Measurements from ENCODE around the gene NAV2. TPM values are rescaled to one million over a fixed set of nuclear protein-coding genes. Genes with fewer than 3 reads are reported as not detected.

Gene NAV2
- polyA plus RNA-seq, 3 donors, result not detected

DNA sequence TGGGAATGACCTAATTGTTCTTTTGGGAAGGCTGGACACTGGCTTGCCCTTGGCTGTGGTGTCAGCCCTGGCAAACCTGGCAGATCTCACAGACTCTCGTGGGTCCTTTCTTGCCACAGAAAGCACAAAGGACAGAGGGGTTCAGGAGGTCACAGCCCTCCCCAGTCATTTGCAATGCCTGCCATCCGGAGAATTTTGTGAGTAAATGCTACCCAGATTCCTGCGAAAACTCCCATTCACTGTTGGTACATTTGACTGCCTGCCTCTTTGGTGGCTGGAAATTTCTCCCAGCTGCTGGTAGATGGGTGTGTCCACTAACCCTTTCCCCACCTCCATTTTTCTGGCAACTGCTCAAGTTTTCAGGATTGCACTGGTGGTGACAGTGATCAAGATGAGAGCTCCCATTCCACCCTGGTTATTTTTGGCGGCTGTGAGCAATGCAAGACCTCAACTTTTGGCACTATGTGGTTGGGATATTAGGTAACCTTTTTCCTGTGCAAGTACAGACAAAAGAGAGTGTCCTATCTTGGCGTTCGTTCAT lies 155.7 kb downstream of the NAV2 start:
- Histone ChIP-seq H3K4me2 (replicated peaks; ENCODE audit: extremely low read depth, low read length, poor library complexity, severe bottlenecking) (no peak overlapping the region), H3K79me2 (ENCODE audit: insufficient read depth, low read length) (no peaks in the 10 kb centered on the region)
- no peaks in the 10 kb centered on the region for H3K36me3 Mint-ChIP-seq

DNA sequence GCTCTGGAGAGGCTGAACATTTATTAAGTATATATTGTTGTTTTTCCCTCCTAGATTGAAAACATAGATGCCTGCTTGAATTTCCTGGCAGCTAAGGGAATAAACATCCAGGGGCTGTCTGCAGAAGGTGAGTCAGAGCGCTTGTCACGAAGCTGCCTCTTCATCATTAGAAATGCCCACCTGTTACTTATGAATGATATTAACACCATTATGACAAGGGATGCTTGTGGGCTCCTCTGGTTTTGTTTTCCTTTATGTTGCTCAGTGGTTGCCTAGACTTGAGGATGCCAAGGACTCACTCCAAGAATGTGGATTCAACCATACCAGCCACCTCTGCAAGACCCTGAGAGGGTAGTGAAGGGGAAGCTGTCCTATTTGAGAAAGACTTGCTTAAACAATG lies 156.2 kb downstream of the NAV2 start:
- Histone ChIP-seq H3K36me3 (replicated peaks in 1 of 2; ENCODE audit: control insufficient read depth in 1 of 2, insufficient read depth in 2 of 2, low read length in 2 of 2) (no peaks in the 10 kb centered on the region), H3K9ac (ENCODE audit: insufficient read depth, low read length, poor library complexity, severe bottlenecking) (no peak overlapping the region), H4K20me1 (ENCODE audit: insufficient read depth, low read length) (no peaks in the 10 kb centered on the region), H3K4me2 (replicated peaks; ENCODE audit: extremely low read depth, low read length, poor library complexity, severe bottlenecking) (no peak overlapping the region), H3K4me1 (ENCODE audit: control insufficient read depth in 1 of 2, insufficient read depth in 2 of 2, low read length in 2 of 2) (no peaks in the 10 kb centered on the region), H3K79me2 (ENCODE audit: insufficient read depth, low read length) (no peaks in the 10 kb centered on the region), H3K27me3 (ENCODE audit: control insufficient read depth in 2 of 2, insufficient read depth in 2 of 2, low read length in 2 of 2) (no peaks in the 10 kb centered on the region), H3K9me3 (replicated peaks in 1 of 2; ENCODE audit: control insufficient read depth in 1 of 2, insufficient read depth in 1 of 2, low read length in 2 of 2) (no peaks in the 10 kb centered on the region), H3K27ac (ENCODE audit: low read depth in 1 of 2, low read length in 2 of 2) (no peak overlapping the region), H3K4me3 (replicated peaks in 1 of 3; ENCODE audit: low read depth in 2 of 3, low read length in 3 of 3) (no peak overlapping the region), H2AFZ (ENCODE audit: insufficient read depth, low read depth, low read length, poor library complexity, severe bottlenecking) (no peak overlapping the region)
- Mint-ChIP-seq H3K27me3 (ENCODE audit: low read depth in 3 of 3) (peaks cover 0 to 2% (median 2%) of the 10 kb centered on the region in 3 donors), H3K27ac (no peak overlapping the region), H3K4me3 (no peak overlapping the region), H3K36me3 (no peaks in the 10 kb centered on the region), H3K4me1 (no peaks in the 10 kb centered on the region), H3K9me3 (no peaks in the 10 kb centered on the region)
- intact Hi-C loops (cut with micrococcal nuclease), result no loop called here
- TF ChIP-seq, protein P1, sequence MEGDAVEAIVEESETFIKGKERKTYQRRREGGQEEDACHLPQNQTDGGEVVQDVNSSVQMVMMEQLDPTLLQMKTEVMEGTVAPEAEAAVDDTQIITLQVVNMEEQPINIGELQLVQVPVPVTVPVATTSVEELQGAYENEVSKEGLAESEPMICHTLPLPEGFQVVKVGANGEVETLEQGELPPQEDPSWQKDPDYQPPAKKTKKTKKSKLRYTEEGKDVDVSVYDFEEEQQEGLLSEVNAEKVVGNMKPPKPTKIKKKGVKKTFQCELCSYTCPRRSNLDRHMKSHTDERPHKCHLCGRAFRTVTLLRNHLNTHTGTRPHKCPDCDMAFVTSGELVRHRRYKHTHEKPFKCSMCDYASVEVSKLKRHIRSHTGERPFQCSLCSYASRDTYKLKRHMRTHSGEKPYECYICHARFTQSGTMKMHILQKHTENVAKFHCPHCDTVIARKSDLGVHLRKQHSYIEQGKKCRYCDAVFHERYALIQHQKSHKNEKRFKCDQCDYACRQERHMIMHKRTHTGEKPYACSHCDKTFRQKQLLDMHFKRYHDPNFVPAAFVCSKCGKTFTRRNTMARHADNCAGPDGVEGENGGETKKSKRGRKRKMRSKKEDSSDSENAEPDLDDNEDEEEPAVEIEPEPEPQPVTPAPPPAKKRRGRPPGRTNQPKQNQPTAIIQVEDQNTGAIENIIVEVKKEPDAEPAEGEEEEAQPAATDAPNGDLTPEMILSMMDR (IDR thresholded peaks at IDR 0.05), result no peak
- WGBS (ENCODE audit: insufficient coverage), result no CpG with 5 or more reads among the region's 2 CpGs
- no peak for DNase-seq

More for the DNA sequence above, 155.7 kb downstream of the NAV2 start:
- H3K4me3 Mint-ChIP-seq, result no peak overlapping the region
- Histone ChIP-seq H3K9ac (ENCODE audit: insufficient read depth, low read length, poor library complexity, severe bottlenecking) (no peak overlapping the region), H3K27me3 (ENCODE audit: control insufficient read depth in 2 of 2, insufficient read depth in 2 of 2, low read length in 2 of 2) (no peaks in the 10 kb centered on the region), H2AFZ (ENCODE audit: insufficient read depth, low read depth, low read length, poor library complexity, severe bottlenecking) (no peak overlapping the region), H3K9me3 (replicated peaks in 1 of 2; ENCODE audit: control insufficient read depth in 1 of 2, insufficient read depth in 1 of 2, low read length in 2 of 2) (no peaks in the 10 kb centered on the region), H3K27ac (ENCODE audit: low read depth in 1 of 2, low read length in 2 of 2) (no peak overlapping the region), H3K4me3 (replicated peaks in 1 of 3; ENCODE audit: low read depth in 2 of 3, low read length in 3 of 3) (no peak overlapping the region), H3K36me3 (replicated peaks in 1 of 2; ENCODE audit: control insufficient read depth in 1 of 2, insufficient read depth in 2 of 2, low read length in 2 of 2) (no peaks in the 10 kb centered on the region), H4K20me1 (ENCODE audit: insufficient read depth, low read length) (no peaks in the 10 kb centered on the region), H3K4me1 (ENCODE audit: control insufficient read depth in 1 of 2, insufficient read depth in 2 of 2, low read length in 2 of 2) (no peaks in the 10 kb centered on the region)
- 90% methylated on average over 3 of the region's 6 CpGs for WGBS (ENCODE audit: insufficient coverage)
- intact Hi-C loops (cut with micrococcal nuclease), result no loop called here
- TF ChIP-seq, protein P1 (IDR thresholded peaks at IDR 0.05), result no peak
- H3K27me3 Mint-ChIP-seq (ENCODE audit: low read depth in 3 of 3), result peaks cover 0 to 2% (median 0%) of the 10 kb centered on the region in 3 donors
- DNase-seq, result no peak
- no peak overlapping the region for H3K27ac Mint-ChIP-seq
- H3K9me3 Mint-ChIP-seq, result no peaks in the 10 kb centered on the region
- H3K4me1 Mint-ChIP-seq, result no peaks in the 10 kb centered on the region

Measured in CD14-positive monocyte (primary cell).